Peyer's patch (tissue), 4 donors: ENCODE data around the gene KRT33B. TPM values are rescaled to one million over a fixed set of nuclear protein-coding genes. Genes with fewer than 3 reads are reported as not detected.
A peak's percentile ranks its signal among the peaks of the same experiment; 100 is the strongest.

Source experiments
- DNase-seq, 3 donors: peaks; one replicate each; pipeline ENCODE4 v3.0.0-alpha.2; 2017 to 2019
- H3K27ac ChIP-seq, 4 donors: fragments of 200-600 bp; sonication (generic); one replicate each; pipeline ENCODE4 v1.5.1; 2016 to 2019
- H3K27me3 ChIP-seq, 2 donors: fragments of 200-600 bp; sonication (generic); one replicate each; pipeline ENCODE4 v1.5.1; 2019
- H3K36me3 ChIP-seq, 3 donors: fragments of 200-600 bp; sonication (generic); one replicate each; pipeline ENCODE4 v1.5.1; 2016 to 2019
- H3K4me1 ChIP-seq, 4 donors: fragments of 200-600 bp; sonication (generic); one replicate each; pipeline ENCODE4 v1.5.1; 2016 to 2019
- H3K4me3 ChIP-seq, 4 donors: fragments of 200-600 bp; sonication (generic); 1 replicate in 3 of 4; 2 replicates in 1 of 4; pipeline ENCODE4 v1.5.1; 2016 to 2019; ENCODE audit warnings: mild to moderate bottlenecking in 1 of 4
- H3K9me3 ChIP-seq, 4 donors: fragments of 200-600 bp; sonication (generic); one replicate each; pipeline ENCODE4 v1.5.1; 2016 to 2019; ENCODE audit warnings: mild to moderate bottlenecking in 1 of 4
- POLR2A ChIP-seq, 2 donors: fragments of 450-650 bp; IDR thresholded peaks; one replicate each; pipeline ENCODE4 v1.5.1; 2017; ENCODE audit warnings: antibody characterized with exemption in 2 of 2, mild to moderate bottlenecking in 2 of 2, moderate library complexity in 2 of 2
- total RNA-seq, 4 donors: library from RNA; depleted of rRNA; stranded (reverse); fragments of >200 nt; gene quantifications; one replicate each; pipeline ENCODE4 v1.1.0, GENCODE V29; 2016
- TF ChIP-seq, protein P1 (sequence below), 6 experiments: fragments of 450-650 bp in 4 of 6; fragments of 200-600 bp in 2 of 6; sonication (generic) in 1 of 6; IDR thresholded peaks; one replicate each; pipeline ENCODE4 v1.5.1; 2017 to 2019; ENCODE audit warnings: antibody characterized with exemption in 6 of 6, mild to moderate bottlenecking in 3 of 6, moderate library complexity in 1 of 6

KRT33B gene
- total RNA-seq, 4 donors from 2014 or later: not detected

DNA sequence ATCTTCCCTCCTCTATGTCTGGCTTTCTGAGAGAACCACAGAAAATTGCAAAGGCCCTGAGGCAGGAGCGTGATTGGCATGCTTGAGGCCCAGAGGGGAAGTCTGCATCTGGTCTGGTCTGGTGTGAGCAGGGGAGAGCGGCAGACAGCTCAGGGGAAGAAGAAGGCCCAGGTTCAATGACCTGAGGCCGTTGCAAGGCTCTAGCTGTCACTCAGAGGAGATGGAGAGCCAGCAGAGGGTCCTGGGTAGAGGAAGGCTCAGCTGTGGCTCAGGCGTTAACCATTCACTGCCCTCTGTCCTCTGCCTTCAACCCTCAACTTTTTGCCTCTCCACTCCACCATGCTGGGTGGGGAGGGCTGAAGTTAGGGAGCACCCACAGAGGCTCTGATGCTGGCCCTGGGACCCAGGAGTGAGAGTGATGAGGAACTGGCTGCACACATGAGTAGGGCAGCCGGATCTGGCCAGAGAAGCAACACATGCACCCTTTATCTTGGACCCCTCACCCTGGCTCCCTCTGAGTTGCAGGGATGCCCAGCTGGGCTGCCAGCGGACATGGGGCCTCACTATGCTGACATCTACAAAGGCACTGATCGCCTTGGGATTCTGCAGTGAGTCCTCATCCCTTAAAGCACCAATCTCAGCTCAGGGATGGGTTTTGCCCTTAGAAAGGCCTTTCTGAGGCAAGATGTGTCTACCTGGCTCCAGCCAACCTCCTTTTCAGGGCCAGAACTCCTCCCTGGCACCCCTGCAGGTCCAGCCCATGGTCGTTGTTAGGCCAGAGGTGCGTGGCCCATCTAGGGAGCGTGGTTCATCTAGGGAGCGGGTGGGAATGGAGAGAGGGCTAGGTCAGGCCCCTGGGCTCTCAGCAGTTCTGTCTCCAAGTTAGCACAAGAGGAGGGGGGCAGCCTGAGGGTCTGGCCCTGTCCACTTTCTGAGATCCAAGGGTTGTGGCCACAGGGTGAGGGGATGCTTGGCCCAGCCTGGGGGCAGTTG lies 46.4 kb downstream of the KRT33B start:
- Histone ChIP-seq H3K4me3 (no peak overlapping the region), H3K27ac (no peak overlapping the region), H3K9me3 (peaks cover 0 to 3% (median 0%) of the 10 kb centered on the region in 4 donors), H3K36me3 (no peaks in the 10 kb centered on the region), H3K27me3 (no peaks in the 10 kb centered on the region), H3K4me1 (no peaks in the 10 kb centered on the region)
- no peak for DNase-seq
- no peak for TF ChIP-seq POLR2A (IDR thresholded peaks at IDR 0.05)
- TF ChIP-seq, protein P1, sequence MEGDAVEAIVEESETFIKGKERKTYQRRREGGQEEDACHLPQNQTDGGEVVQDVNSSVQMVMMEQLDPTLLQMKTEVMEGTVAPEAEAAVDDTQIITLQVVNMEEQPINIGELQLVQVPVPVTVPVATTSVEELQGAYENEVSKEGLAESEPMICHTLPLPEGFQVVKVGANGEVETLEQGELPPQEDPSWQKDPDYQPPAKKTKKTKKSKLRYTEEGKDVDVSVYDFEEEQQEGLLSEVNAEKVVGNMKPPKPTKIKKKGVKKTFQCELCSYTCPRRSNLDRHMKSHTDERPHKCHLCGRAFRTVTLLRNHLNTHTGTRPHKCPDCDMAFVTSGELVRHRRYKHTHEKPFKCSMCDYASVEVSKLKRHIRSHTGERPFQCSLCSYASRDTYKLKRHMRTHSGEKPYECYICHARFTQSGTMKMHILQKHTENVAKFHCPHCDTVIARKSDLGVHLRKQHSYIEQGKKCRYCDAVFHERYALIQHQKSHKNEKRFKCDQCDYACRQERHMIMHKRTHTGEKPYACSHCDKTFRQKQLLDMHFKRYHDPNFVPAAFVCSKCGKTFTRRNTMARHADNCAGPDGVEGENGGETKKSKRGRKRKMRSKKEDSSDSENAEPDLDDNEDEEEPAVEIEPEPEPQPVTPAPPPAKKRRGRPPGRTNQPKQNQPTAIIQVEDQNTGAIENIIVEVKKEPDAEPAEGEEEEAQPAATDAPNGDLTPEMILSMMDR (IDR thresholded peaks at IDR 0.05): no peak

GRCh38 chr17:41322094-41322902 lies 47.3 kb downstream of the KRT33B start:
- Histone ChIP-seq H3K4me3 (no peak overlapping the region), H3K27me3 (no peaks in the 10 kb centered on the region), H3K4me1 (no peaks in the 10 kb centered on the region), H3K27ac (no peak overlapping the region), H3K9me3 (peaks cover 0 to 3% (median 0%) of the 10 kb centered on the region in 4 donors), H3K36me3 (no peaks in the 10 kb centered on the region)
- no peak for TF ChIP-seq POLR2A (IDR thresholded peaks at IDR 0.05)
- TF ChIP-seq, protein P1 (IDR thresholded peaks at IDR 0.05): peak; percentile 56 to 91 (median 79)
- DNase-seq: no peak

DNA sequence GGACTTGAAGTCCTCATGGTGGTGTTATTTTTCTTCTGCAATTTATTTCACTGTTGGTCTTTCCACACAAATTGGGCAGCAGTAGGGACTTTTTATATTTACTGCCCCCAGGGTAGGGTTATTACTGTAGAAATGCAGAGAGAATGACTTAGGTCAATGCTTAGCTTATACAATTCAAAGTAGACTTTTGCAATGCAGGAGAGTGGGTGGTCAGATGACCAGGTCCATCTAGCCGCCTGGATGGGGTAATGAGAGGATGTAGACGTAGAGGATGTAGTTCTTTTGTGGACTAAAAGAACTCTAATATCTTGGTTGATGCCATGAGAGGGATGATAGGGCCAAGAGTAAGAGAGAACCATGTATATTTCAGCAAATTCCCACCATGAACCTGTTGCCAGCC lies 51.4 kb downstream of the KRT33B start:
- H3K27me3 ChIP-seq: no peaks in the 10 kb centered on the region
- H3K4me1 ChIP-seq: no peaks in the 10 kb centered on the region
- H3K9me3 ChIP-seq: peaks cover 0 to 3% (median 0%) of the 10 kb centered on the region in 4 donors
- TF ChIP-seq POLR2A (IDR thresholded peaks at IDR 0.05): no peak
- TF ChIP-seq, protein P1 (IDR thresholded peaks at IDR 0.05): no peak
- H3K4me3 ChIP-seq: no peak overlapping the region
- H3K36me3 ChIP-seq: no peaks in the 10 kb centered on the region
- no peak for DNase-seq
- H3K27ac ChIP-seq: no peak overlapping the region

GRCh38 chr17:41315814-41316445 lies 53.7 kb downstream of the KRT33B start:
- H3K27ac ChIP-seq: no peak overlapping the region
- H3K4me1 ChIP-seq: no peaks in the 10 kb centered on the region
- H3K9me3 ChIP-seq: peaks cover 0 to 3% (median 0%) of the 10 kb centered on the region in 4 donors
- no peaks in the 10 kb centered on the region for H3K36me3 ChIP-seq
- H3K4me3 ChIP-seq: no peak overlapping the region
- TF ChIP-seq POLR2A (IDR thresholded peaks at IDR 0.05): no peak
- TF ChIP-seq, protein P1 (IDR thresholded peaks at IDR 0.05): no peak
- DNase-seq: no peak
- no peaks in the 10 kb centered on the region for H3K27me3 ChIP-seq

DNA sequence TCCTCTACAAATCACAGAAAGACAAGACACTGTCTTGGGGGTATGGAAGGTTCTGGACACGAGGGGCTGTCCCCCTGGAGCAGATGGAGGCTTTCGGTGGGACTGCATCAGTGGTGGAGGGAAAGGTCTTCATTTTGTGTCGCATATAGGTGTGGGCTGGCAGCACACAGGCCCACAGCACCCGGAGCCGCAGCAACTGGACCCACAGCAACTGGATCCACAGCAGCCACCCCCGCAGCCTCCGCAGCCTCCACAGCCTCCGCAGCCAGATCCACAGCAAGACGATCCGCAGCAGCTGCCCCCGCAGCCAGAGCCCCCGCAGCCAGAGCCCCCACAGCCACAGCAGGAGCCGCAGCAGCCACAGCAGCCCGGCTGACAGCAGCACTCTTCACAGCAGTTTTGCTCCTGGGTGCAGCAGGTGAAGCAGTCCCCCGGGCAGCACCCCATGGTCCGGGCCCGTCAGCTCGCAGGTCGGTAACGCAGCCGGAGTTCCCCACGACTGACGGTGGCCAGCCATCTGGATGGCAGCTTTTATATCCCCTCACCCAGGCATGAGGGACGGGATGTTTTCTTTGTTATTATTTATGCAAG lies 54.3 kb downstream of the KRT33B start, which contains the start of gene KRTAP17-1:
Gene KRTAP17-1, minus strand, starts transcription at position 507 of the 591 bp plus-strand sequence. Its CDS starts 60 bp downstream, at position 447.
- H3K27me3 ChIP-seq: no peaks in the 10 kb centered on the region
- TF ChIP-seq, protein P1 (IDR thresholded peaks at IDR 0.05): no peak
- no peak for TF ChIP-seq POLR2A (IDR thresholded peaks at IDR 0.05)
- no peak for DNase-seq

More for the DNA sequence above, 54.3 kb downstream of the KRT33B start, which contains the start of gene KRTAP17-1:
- Histone ChIP-seq H3K27ac (no peak within 1 kb of the TSS), H3K36me3 (no peaks in the 10 kb centered on the region), H3K4me3 (no peak within 1 kb of the TSS), H3K9me3 (peaks cover 0 to 3% (median 0%) of the 10 kb centered on the region in 4 donors), H3K4me1 (no peaks in the 10 kb centered on the region)
